ENCODE results near the gene KCNJ11. TPM values are rescaled to one million over a fixed set of nuclear protein-coding genes. Genes with fewer than 3 reads are reported as not detected.
"Not testable (repeated sequence)": the region's sequence is repeated elsewhere in the genome, so short reads cannot be mapped to it uniquely, and the experiment has no call there.

Gene KCNJ11
- total RNA-seq (2014; rRNA removed; shearing (Covaris generic)) = 0.74 and 0.81 TPM in 2 replicates
- polyA plus RNA-seq (2014; cell fraction: nucleus; rRNA removed) = 0.53 and 0.71 TPM in 2 replicates

DNA sequence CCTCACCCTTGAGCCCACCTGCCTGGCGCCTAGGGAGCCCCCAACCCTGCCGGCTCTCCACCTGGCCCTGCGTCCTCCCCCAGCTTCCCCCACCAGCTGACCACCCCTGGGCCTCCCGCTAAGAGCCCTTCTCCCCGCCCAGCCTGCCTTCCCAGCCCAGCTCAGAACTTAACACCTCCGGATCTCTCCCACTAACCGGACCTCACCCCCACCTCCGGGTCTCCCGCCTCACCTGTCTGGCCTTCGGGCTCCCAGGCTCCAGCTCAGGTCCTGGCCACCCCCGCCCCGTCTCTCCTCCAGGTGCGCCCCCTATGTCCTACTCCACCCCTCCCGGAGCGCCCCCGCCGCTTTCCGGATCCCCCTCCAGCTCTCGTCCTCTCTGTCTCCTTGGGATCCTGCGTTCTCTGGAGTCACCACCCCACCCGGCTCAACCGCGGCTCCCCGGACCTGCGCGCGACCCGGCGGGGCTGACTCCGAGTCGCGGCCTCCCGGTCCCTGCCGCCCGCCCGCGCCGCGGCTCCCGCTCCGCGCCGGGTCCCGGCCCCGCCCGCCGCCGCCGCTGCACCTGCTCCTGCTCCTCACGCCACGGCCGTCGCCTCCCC lies at the start of gene KCNJ11:
TSS of gene KCNJ11 (minus strand) at position 51 of the 602 bp plus-strand sequence. CDS start 568 bp downstream, outside the sequence.
- no peak for DNase-seq (ENCODE audit: extremely low read depth, low read depth)

DNA sequence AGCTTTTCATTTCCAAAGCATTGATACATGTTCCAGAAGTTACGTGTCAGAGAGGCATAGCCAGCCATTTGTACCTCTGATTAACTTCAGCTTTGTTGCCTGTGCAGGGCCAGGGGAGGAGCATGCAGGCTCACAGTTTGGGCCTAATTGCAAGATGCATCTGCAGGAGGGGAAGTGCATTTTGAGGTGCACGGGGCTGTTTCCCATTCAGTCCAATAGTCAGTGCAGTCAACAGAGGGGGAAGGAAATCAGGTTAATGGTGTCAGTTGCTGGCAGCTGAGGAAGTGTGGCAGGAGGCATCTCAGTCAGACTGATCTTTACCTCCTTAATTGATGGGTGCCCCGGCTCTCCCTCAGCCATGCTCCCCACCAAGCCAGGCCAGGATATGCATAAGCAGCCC lies 48.9 kb upstream of the KCNJ11 start:
- no peak for DNase-seq (ENCODE audit: extremely low read depth, low read depth)

DNA sequence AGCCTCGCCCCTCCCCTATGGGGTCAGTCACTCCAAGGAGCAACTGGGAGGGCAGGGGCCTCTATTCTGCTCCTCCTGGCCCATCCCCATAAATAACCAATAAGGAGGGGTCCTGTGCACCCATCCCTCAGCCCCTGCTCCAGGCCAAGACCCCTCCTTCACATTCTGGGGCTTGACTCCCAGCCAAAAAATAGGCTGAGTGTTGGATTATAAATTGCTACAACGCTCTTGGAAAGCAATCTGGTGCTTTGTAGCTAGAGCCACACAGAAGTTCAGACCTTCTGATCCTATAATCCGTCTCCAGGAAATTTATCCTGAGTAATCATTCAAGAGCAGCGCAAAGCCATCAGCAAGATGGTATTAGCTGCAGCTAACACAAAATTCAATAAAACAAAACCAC lies 45.6 kb upstream of the KCNJ11 start:
- DNase-seq (ENCODE audit: extremely low read depth, low read depth) = no peak

DNA sequence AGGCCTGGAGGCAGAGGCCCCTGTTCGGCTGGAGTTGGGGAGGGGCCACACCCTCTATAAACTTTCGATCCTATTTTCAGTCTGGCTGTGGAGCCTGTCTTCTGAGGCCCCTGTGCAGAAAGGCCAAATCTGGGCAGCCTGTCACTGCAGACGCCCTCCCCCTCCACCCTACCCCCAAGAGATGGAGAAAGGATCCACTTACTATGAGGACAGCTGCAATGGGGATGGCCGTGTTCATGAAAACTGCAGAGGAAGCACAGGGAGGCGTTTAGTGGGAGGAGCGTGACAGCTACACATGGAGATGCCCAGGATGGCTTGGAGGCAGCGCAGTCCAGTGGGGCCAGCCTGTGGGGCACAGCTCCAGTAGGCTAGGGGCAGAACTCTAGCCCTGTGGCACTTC lies 43.5 kb upstream of the KCNJ11 start:
- no peak for DNase-seq (ENCODE audit: extremely low read depth, low read depth)

DNA sequence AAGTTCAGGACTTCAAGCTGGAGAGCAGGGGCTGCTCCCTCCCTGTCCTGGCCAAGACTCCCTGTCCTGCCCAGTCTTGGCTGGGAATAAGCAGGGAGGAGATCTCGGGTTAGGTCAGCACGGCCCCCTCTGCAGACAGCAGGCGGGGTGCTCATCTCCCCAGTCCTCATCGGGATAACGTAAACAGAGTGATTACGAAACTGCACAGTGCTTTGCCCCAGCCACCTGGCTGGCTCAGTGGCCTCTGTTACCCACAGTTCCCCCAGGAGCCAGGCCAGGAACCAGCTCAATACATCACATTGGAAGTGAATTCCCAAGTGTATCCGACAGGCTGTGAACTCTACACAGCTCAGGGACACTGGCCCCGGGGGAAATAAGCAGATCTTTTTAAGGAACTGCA lies 42.7 kb upstream of the KCNJ11 start:
- DNase-seq (ENCODE audit: extremely low read depth, low read depth) = no peak

DNA sequence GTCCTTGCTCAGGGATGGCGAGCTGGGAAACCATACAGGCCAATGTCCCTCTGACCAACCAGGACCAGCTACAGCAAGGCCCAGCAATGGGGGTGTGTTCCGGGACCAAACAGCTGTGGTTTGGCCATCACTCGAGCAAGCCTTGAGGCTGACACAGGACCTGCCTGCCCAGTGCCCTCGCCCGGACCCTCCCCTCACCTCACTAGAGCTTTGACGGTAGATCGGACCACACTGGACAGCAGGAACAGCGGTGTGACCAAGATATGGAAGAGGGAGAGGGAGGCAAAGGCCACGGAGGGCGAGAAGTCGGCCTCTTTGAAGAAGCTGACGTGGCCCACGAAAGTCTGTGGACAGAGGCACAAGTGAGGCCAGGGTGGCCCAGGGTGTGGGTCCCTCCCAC lies 42.2 kb upstream of the KCNJ11 start:
- no peak for DNase-seq (ENCODE audit: extremely low read depth, low read depth)

DNA sequence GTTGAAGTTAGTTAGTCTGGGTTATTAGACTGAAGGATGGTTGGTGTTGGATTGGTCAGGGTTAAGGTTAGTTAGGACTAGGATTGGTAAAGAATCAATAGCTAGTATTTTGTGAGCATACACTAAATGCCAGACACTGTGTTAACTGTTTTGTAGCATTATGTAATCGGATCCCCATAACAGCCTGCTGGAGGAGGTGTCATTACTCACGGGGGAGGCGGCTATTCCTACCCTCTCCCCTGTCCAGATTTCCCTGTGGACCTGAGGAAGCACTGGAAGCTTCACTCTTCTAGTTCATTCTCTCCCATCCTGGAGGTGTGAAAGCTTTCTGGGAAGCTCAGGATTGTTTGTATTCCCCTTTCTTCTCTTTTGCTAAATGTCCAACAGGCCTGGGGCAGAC lies 40.5 kb upstream of the KCNJ11 start:
- no peak for DNase-seq (ENCODE audit: extremely low read depth, low read depth)

DNA sequence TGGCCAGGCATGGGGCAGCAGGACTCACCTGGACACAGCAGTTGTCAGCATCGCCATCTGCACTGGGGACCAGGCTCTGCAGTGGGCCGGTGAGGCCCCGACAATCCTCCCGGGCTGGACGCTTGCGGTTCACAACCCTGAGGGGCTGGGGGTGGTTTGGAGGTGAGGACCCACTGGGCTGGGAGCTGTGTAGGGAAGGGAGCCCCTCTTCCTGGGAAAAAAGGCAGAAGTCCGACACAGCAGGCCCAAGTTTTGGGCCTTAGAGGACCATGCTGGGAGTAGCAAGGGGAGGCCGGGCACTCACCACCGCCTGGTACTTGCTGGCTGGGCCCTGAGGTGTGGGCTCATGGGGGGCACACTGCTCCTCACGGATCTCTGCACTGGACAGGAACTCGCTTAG lies 39.8 kb upstream of the KCNJ11 start:
- DNase-seq (ENCODE audit: extremely low read depth, low read depth) = no peak

DNA sequence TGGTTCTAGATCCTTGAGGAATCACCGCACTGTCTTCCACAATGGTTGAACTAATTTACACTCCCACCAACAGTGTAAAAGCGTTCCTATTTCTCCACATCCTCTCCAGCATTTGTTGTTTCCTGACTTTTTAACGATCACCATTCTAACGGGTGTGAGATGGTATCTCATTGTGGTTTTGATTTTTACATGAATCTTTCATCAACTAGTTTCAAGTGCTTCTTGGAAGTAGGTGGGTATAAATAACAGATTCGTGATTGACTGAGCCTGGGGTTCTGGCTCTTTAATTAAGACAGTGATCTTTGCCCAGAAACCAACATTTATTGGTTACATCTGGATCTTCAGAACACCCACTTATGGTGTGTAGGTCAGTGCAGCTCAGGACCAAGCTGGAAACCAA lies 37.8 kb upstream of the KCNJ11 start:
- DNase-seq (ENCODE audit: extremely low read depth, low read depth) = not testable (repeated sequence)

DNA sequence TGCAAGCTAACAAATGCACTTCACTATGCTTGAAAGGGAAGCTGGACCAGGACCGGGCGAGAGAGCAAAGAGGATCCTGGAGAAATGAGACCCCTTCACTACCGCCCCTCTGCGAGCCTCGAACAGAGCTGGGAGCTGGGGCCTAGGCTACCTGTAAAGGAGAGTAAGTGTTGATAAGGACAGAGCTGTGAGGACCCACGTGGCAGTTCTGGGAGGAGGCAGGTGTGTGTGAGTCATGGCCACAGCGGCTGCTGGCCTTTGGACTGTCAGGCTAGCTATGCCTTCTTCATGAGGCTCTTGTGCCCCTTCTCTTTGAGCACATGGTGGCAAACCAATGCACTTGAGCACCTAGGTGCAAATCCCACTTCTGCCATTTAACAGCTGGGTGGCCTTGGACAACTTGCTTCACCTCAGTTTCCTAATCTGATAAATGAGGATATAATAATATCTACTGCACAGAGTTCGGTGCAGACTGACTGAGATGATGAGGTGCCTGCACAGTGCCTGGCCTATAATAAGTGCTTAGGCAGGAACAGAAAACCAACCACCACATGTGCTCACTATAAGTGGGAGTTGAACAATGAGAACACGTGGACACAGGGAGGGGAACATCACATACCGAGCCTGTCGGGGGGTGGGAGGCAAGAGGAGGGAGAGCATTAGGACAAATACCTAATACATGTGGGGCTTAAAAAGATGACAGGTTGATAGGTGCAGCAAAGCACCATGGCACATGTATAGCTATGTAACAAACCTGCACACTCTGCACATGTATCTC lies 35.3 kb upstream of the KCNJ11 start:
- no peak for DNase-seq (ENCODE audit: extremely low read depth, low read depth)

DNA sequence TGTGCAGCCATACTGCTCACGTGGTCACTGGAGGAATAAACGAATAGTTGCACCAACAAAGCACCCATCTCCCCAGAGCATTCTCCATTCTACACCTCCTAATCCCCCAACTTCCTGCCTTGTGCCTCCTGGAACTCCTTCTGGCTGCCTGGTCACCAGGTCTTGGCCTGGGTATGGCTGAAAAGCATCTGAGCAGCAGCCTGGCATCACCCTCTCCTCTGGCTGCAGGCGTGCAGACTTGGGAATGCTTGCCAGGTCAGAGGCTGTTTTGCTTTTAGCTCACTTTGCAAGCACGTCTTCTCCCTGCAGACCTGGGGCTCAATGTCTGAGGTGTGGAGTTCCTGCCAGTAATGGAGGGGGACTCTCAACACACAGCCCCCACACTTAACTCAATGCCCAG lies 33.3 kb upstream of the KCNJ11 start:
- DNase-seq (ENCODE audit: extremely low read depth, low read depth) = no peak

DNA sequence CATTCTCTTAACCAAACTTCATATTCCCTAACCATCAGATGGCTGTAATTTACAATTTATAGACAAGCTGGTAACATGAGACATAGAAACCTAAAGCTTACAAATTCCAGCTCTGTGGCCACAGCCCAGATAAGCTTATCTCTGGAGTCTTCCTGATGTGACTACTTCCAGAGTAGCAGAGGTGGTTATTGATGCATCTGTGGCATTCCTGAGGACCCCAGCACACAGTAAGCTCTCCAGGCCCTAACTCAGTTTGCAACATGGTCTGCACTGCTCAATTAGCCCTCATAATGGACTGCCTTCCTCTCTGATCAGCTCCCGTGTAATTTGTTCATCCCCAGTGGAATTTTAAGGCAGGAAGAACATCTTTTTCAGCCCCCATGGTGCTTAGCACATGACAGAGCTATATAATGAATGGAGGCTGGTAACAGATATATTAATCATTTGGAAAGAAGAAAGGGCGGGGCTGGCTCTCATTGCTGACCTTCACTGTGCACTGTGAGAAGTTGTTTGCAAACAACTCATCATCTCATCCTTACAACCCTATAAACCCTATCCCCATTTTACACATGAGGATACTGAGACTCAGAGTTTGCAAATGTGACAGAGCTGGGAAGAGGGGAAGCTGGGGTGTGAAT lies 30.1 kb upstream of the KCNJ11 start:
- no peak for DNase-seq (ENCODE audit: extremely low read depth, low read depth)

DNA sequence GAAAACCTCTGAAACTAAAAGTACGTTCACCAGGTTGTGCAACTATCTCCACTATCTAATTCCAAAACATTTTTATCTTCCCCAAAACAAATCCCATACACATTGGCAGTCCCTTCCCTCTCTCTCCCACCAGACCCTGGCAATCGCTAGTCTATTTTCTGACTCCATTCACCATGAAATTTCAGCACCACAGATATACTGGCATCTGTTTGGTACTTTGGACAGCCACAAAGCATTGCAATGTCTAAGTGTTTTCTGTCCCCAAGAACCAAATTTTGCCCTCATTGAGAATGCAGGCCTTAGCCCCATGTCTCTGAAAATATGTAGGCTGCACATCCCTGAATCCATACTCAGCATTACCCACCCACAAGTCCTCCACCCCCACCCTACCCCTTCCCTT lies 28.0 kb upstream of the KCNJ11 start:
- DNase-seq (ENCODE audit: extremely low read depth, low read depth) = no peak

DNA sequence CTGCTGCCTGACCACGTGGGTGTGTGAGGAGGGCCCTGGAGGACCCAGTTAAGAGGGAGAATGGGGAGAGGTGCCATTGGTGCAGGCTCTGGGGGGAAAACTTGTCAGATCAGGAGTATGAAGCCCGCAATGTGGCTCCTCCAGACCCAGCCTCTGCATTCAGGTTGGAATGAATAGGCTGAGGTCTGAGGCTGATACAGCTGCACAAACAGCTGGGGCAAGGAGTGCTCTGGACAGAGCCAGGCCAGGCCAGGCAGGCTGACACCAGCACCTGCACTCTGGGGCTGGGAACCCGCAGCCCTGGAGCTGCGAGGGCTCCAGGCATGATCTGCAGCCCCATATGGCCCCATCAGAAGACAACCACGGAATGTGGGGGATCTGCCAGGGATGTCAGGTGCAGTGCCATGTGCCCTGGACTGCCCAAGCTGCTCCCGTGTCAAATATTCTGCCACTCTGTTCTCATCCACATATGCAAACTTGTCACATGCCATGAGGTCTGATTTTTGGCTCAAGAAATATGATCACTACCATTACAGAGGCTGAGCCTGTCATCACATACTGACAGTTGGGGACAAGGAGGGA lies 27.2 kb upstream of the KCNJ11 start:
- no peak for DNase-seq (ENCODE audit: extremely low read depth, low read depth)

DNA sequence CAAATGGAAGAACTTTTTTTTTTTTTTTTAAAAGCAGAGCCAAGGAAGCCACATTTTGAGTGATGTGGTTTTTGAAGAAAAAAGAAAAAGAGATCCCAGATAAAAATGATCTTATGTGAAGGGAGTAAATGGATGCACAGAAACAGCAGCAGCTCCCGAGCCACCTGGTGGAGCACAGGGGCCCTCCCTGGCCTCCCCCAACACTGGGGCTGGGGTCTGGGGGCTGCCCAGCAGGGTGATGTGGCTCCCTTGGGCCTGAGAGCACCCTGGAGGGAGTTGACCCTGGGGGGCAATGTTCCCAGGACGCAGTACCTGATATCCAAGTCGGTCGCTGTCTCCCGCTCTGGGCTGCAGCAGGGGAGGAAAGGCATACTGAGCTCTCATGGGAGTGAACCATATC lies 26.5 kb upstream of the KCNJ11 start:
- no peak for DNase-seq (ENCODE audit: extremely low read depth, low read depth)

DNA sequence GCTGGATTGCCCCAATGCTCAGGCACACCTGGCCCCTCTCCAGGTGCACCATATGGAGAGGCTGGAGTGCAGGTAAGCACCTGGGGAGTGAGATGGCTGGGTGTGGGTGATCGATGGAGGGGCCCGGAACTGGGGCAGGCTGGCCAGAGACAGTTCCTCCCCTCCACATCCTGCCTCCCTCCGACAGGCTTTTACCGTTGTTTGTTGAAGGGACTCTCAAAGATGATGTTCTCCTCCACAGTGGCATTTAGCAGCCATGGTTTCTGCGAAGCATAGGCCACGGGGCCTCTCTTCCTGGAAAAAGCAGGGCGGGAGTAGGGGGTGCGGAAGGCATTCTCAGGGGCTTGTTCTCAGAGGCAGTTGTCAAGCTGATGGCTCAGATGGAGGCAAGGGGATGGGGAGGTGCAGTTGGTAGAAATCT lies 25.9 kb upstream of the KCNJ11 start:
- no peak for DNase-seq (ENCODE audit: extremely low read depth, low read depth)

DNA sequence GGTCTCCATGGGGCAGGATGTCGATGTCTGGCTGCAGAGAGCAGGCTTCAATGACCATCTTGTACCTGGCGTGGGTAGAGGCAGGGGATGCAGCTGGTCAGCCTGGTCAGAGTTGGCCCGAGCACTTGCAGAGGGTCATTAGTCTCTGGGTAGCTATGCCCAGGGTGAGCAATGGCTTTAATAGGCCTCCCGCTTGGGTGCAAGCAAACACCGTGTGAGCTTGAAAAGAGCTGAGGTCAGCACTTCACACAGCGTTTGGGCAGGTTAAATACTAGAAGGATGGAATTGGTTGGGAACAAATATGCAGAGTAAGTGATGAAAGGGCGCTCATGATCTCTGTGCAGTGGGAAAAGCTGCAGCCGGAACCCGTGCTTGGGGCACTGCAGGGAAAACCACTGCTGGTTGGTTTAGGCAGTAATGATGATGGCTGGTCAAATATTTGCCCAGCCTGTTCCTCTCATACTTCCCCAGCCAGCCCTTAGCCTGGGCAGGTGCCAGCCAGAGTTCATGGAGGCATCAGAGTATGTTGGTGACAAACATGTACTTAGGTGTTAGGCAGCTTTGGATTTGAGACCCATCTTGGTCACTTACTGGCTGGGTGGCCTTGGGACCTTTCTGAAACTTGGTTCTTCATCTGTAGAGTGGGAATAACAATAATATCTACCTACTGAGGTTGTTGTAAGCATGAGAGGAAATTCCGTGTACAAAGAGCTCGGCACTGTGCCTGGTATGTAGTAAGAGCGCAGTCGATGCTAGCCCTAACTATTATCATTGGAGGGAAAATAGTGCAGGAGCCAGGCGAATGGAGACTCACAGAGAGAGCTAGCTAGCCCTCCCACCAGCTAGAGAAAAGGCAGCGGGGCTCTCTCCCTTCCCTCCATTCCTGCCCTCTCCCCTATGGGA lies 25.2 kb upstream of the KCNJ11 start:
- no peak for DNase-seq (ENCODE audit: extremely low read depth, low read depth)

DNA sequence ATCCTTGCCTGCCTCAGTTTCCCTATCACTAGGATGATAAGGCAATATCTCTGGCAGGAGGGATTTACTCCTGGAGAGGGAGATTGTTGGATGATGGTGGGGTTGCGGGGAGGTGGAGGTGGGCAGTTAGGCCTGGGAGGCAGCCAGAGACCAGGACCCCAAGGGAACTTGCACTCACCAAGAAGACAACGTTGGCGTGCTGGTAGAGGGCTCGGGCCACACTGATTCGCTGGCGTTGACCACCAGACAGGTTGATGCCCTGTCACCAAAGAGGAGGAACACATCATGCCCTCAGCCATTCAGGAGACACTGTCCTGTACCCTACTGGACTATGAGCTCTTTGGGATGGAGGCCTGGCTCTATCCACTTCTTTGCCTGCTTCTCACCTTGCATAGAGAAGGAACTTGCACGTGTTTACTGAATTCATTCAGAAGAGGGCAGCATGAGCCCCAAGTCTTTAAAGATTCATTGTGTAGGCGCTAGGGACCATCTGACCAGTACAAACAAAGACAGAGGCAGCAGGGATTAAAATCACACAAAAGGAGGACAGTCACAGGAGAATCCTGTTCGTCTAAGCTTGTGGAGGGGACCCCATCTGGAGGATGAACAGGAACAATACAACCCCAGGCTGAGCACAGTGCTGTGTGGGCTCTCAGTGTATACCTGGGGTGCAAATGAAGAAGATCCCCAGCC lies 24.2 kb upstream of the KCNJ11 start:
- DNase-seq (ENCODE audit: extremely low read depth, low read depth) = no peak

DNA sequence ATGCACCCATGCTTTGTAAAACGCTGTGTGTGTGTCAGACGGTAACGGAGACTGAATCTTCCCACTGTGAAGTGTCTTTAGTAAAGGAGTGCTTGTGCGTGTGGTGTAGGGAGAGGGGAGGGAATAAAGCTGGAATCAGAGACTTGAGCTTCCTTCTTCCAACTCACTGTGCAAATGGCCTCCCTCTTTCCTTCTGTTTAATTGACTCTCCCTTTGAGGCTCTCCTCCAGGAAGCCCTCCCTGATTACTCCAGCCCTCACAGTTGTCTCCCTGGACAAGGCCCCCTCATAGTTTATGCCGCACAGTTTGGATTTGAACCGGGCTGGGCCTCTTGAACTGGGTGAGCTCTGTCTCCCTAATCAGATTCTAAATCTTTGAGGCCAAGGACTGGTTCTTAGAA lies 23.0 kb upstream of the KCNJ11 start:
- no peak for DNase-seq (ENCODE audit: extremely low read depth, low read depth)

Data from NCI-H460 (cell line).